HL-60 (cell line): Measurements from ENCODE around the gene CTSW.

ENCODE experiments used
- DNase-seq, 2 experiments: peaks; one replicate each; pipeline ENCODE4 v3.0.0-alpha.2; 2010 to 2020; ENCODE audit warnings: low read depth in 1 of 2, low spot score in 1 of 2
- H3K27ac ChIP-seq: fragments of 250-450 bp; sonication (Bioruptor Pico); replicated peaks from 2 replicates; pipeline ENCODE4 v1.5.1; 2020; ENCODE audit warnings: mild to moderate bottlenecking, moderate library complexity
- H3K27me3 ChIP-seq: fragments of 250-450 bp; sonication (Bioruptor Pico); 2 replicates; pipeline ENCODE4 v1.5.1; 2021; ENCODE audit warnings: mild to moderate bottlenecking, moderate library complexity; ENCODE audit not compliant: insufficient read depth, poor library complexity, severe bottlenecking
- H3K4me3 ChIP-seq: replicated peaks from 2 replicates; pipeline ENCODE4 v1.5.1; 2011; ENCODE audit warnings: mild to moderate bottlenecking, control low read depth, low read length; ENCODE audit not compliant: insufficient read depth
- GABPA ChIP-seq: IDR thresholded peaks from 2 replicates; pipeline ENCODE4 v1.6.1; 2012; ENCODE audit warnings: low read depth
- POLR2AphosphoS5 ChIP-seq: IDR thresholded peaks from 2 replicates; pipeline ENCODE4 v1.6.1; 2012; ENCODE audit warnings: low read depth
- REST ChIP-seq: IDR thresholded peaks from 2 replicates; pipeline ENCODE4 v1.6.1; 2012; ENCODE audit warnings: low read depth; ENCODE audit not compliant: insufficient replicate concordance
- SPI1 ChIP-seq: IDR thresholded peaks from 2 replicates; pipeline ENCODE4 v1.6.1; 2012; ENCODE audit warnings: low read depth, mild to moderate bottlenecking, borderline replicate concordance
- TF ChIP-seq, protein P1 (sequence below): IDR thresholded peaks from one replicate; pipeline ENCODE4 v1.5.1; 2011; ENCODE audit warnings: low read length, control low read depth, inconsistent platforms; ENCODE audit not compliant: insufficient read depth

Gene CTSW

GRCh38 chr11:65928667-65929066 is 49.0 kb downstream of the CTSW start:
- DNase-seq = peak in 1 of 2 experiments; percentile 16
- TF ChIP-seq GABPA = no peak
- TF ChIP-seq REST = no peak
- TF ChIP-seq, protein P1, sequence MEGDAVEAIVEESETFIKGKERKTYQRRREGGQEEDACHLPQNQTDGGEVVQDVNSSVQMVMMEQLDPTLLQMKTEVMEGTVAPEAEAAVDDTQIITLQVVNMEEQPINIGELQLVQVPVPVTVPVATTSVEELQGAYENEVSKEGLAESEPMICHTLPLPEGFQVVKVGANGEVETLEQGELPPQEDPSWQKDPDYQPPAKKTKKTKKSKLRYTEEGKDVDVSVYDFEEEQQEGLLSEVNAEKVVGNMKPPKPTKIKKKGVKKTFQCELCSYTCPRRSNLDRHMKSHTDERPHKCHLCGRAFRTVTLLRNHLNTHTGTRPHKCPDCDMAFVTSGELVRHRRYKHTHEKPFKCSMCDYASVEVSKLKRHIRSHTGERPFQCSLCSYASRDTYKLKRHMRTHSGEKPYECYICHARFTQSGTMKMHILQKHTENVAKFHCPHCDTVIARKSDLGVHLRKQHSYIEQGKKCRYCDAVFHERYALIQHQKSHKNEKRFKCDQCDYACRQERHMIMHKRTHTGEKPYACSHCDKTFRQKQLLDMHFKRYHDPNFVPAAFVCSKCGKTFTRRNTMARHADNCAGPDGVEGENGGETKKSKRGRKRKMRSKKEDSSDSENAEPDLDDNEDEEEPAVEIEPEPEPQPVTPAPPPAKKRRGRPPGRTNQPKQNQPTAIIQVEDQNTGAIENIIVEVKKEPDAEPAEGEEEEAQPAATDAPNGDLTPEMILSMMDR = no peak
- TF ChIP-seq SPI1 = no peak
- TF ChIP-seq POLR2AphosphoS5 = no peak
- peak overlapping the region; percentile 62 for H3K27ac ChIP-seq
- no peak overlapping the region for H3K4me3 ChIP-seq
- no peaks in the 10 kb centered on the region for H3K27me3 ChIP-seq

DNA sequence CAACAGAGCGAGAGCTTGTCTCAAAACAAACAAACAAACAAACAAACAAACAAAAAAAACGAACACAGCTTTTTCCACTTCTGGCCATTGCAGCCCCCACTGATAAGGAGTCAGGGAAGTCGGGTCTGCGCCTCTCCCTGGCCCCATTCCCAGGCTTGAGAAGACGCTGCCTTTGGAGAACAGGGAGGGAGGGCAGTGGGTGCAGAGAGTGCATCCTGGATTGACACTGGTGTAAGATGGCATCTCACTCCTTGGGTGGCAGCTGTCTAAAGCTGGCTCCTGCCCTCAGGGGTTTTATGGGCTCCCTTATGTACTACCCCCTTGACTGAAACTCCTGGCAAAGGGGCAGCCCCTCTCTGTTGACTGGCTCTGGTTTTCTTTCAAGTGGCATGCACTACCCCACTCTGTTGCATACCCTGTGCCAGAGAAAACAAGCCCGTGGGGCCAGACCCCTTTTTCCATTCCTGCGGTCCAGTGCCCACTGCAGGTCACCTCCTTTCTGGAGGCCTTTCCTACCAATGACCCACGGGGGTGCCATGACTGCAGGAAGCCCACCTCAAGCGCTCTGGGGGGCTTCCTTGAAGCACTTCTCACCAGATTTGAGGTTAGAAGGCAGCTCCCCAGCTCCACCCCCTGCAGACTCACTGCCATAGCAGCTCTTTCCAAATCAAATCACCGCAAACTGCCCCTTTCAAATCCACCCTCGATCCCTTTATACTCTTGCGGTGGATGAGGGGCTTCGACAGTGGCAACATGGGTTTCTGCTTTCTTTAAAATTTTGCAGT is 52.3 kb downstream of the CTSW start:
- no peak overlapping the region for H3K27ac ChIP-seq
- no peaks in the 10 kb centered on the region for H3K27me3 ChIP-seq
- DNase-seq = no peak
- no peak for TF ChIP-seq REST
- no peak overlapping the region for H3K4me3 ChIP-seq

- no peak overlapping the region for H3K4me3 ChIP-seq
- no peak overlapping the region for H3K27ac ChIP-seq
- no peaks in the 10 kb centered on the region for H3K27me3 ChIP-seq
- DNase-seq = no peak
- no peak for TF ChIP-seq REST
- no peak for TF ChIP-seq POLR2AphosphoS5
Observed at GRCh38 chr11:65932558-65932919, 52.9 kb downstream of the CTSW start.
